K562 (cell line): ENCODE data around the gene HPCAL1. TPM values are rescaled to one million over a fixed set of nuclear protein-coding genes. Genes with fewer than 3 reads are reported as not detected.

Source experiments
- ATAC-seq: fragments of 200-7000 bp; cut with Tn5 transposase; 3 replicates; pipeline ENCODE4 v1.9.1; 2020; ENCODE audit warnings: moderate library complexity
- BruUV-seq: library from RNA; stranded (reverse); fragments of 400-500 nt; replicated peaks from 2 replicates; lab custom pipeline; 2021; lab: Mats Ljungman, UMichigan
- CTCF ChIA-PET: fragments of 300-600 bp; formaldehyde crosslinking; extraction: SDS; loops from one replicate; lab custom pipeline; 2021; ENCODE audit warnings: low intra/inter-chr PET ratio; lab: Yijun Ruan, JAX
- POLR2A ChIA-PET: fragments of 300-600, 350-650 bp; sonication (Branson Sonifier 250); formaldehyde crosslinking; extraction: SDS; loops from one replicate; lab custom pipeline; 2021; ENCODE audit warnings: antibody characterized with exemption, inconsistent platforms; lab: Yijun Ruan, JAX
- DNase-seq, 4 experiments: peaks; one replicate each; pipeline versions ENCODE4 v3.0.0 to v3.0.0-alpha.2; 2011 to 2018; ENCODE audit warnings: low spot score in 3 of 4, mixed read lengths in 3 of 4; ENCODE audit errors: extremely low read depth in 1 of 4
- FAIRE-seq: peaks from 2 replicates; lab custom pipeline; 2011; peaks lifted over from hg19 to GRCh38; lab: Jason Lieb, UNC
- H2AFZ ChIP-seq: 2 replicates; pipeline ENCODE4 v1.6.0; 2011; ENCODE audit warnings: low read depth, low read length, control low read depth, inconsistent platforms
- H3K27ac ChIP-seq: fragments of 200-600 bp; 3 replicates; pipeline ENCODE4 v1.8.0; 2011; ENCODE audit warnings: low read depth, mild to moderate bottlenecking, control low read depth, inconsistent platforms, low read length, moderate library complexity, mixed read lengths; ENCODE audit errors: extremely low read depth
- H3K27me3 ChIP-seq, 2 experiments: fragments of 300-600 bp in 1 of 2; 2 replicates in 1 of 2; 3 replicates in 1 of 2; pipeline versions ENCODE4 v1.6.0 to v1.8.0; 2011; ENCODE audit warnings: inconsistent platforms in 2 of 2, low read length in 2 of 2, mild to moderate bottlenecking in 1 of 2, mixed read lengths in 1 of 2, moderate library complexity in 1 of 2; ENCODE audit not compliant: control insufficient read depth in 2 of 2, insufficient read depth in 2 of 2
- H3K36me3 ChIP-seq: fragments of 300-600 bp; 3 replicates; pipeline ENCODE4 v1.8.0; 2011; ENCODE audit warnings: mild to moderate bottlenecking, low read length, inconsistent platforms; ENCODE audit not compliant: control insufficient read depth, insufficient read depth
- H3K4me1 ChIP-seq, 2 experiments: fragments of 200-600 bp in 1 of 2; replicated peaks in 1 of 2; 2 replicates in 1 of 2; 3 replicates in 1 of 2; pipeline versions ENCODE4 v1.5.1 to v1.8.0; 2011; ENCODE audit warnings: inconsistent platforms in 2 of 2, low read length in 2 of 2, mild to moderate bottlenecking in 1 of 2, mixed read lengths in 1 of 2, moderate library complexity in 1 of 2; ENCODE audit not compliant: control insufficient read depth in 2 of 2, insufficient read depth in 2 of 2
- H3K4me2 ChIP-seq: 2 replicates; pipeline ENCODE4 v1.6.1; 2011; ENCODE audit warnings: low read length, control low read depth, inconsistent platforms, mixed read lengths; ENCODE audit not compliant: insufficient read depth
- H3K4me3 ChIP-seq: fragments of 200-600 bp; sonication (generic), shearing (Covaris generic); 2 replicates; pipeline ENCODE4 v1.5.1; 2016; ENCODE audit warnings: control low read depth, inconsistent platforms
- H3K79me2 ChIP-seq: fragments of 200-600 bp; 3 replicates; pipeline ENCODE4 v1.8.0; 2011; ENCODE audit warnings: low read length, inconsistent platforms; ENCODE audit not compliant: control insufficient read depth, insufficient read depth
- H3K9ac ChIP-seq, 2 experiments: 2 replicates each; pipeline versions ENCODE4 v1.6.0 to v1.6.1; 2011; ENCODE audit warnings: low read depth in 2 of 2, low read length in 2 of 2, control low read depth in 1 of 2, inconsistent platforms in 1 of 2, mild to moderate bottlenecking in 1 of 2, mixed read lengths in 1 of 2; ENCODE audit not compliant: insufficient read depth in 1 of 2
- H3K9me1 ChIP-seq: one replicate; pipeline ENCODE4 v1.6.0; 2011; ENCODE audit warnings: inconsistent platforms, mild to moderate bottlenecking, low read length, moderate library complexity; ENCODE audit not compliant: control insufficient read depth, insufficient read depth
- H3K9me3 ChIP-seq: replicated peaks from 2 replicates; pipeline ENCODE4 v1.5.1; 2011; ENCODE audit warnings: low read depth, low read length, inconsistent platforms; ENCODE audit not compliant: control insufficient read depth, insufficient read depth
- H4K20me1 ChIP-seq: replicated peaks from 2 replicates; pipeline ENCODE4 v1.6.1; 2011; ENCODE audit warnings: low read length, inconsistent platforms, mixed read lengths; ENCODE audit not compliant: control insufficient read depth, insufficient read depth
- CBX2 ChIP-seq: fragments of 200-600 bp; sonication (generic); IDR thresholded peaks from one replicate; pipeline ENCODE4 v1.6.1; 2012; ENCODE audit warnings: mild to moderate bottlenecking, low read length, inconsistent platforms; ENCODE audit not compliant: insufficient read depth, poor library complexity, severe bottlenecking
- ELF2 ChIP-seq: fragments of 250-450 bp; sonication (Bioruptor Pico); IDR thresholded peaks from 2 replicates; pipeline ENCODE4 v1.5.0; 2021; ENCODE audit warnings: mild to moderate bottlenecking
- JUND ChIP-seq, 2 experiments: IDR thresholded peaks; 2 replicates in 1 of 2; 3 replicates in 1 of 2; pipeline ENCODE4 v1.6.1; 2011; ENCODE audit warnings: borderline replicate concordance in 2 of 2, low read depth in 2 of 2, low read length in 2 of 2, improper control_type of control experiment in 1 of 2, missing biosample characterization in 1 of 2, missing genetic modification characterization in 1 of 2, missing genetic modification reagents in 1 of 2
- KDM4B ChIP-seq, 2 experiments: fragments of 450-650 bp in 1 of 2; sonication (generic) in 1 of 2; IDR thresholded peaks; 2 replicates each; pipeline ENCODE4 v1.6.1; 2016 to 2017; ENCODE audit warnings: borderline replicate concordance in 2 of 2, antibody characterized with exemption in 1 of 2, low read depth in 1 of 2, mild to moderate bottlenecking in 1 of 2
- MEF2D ChIP-seq: conservative IDR thresholded peaks from 2 replicates; pipeline ENCODE4 v1.6.1; 2016; ENCODE audit warnings: low read depth, missing genetic modification characterization, missing compliant biosample characterization
- NFE2L1 ChIP-seq: fragments of 450-650 bp; IDR thresholded peaks from 2 replicates; pipeline ENCODE4 v1.6.1; 2016; ENCODE audit warnings: missing genetic modification characterization, low read depth, mild to moderate bottlenecking, missing compliant biosample characterization, moderate library complexity, borderline replicate concordance
- PCBP1 ChIP-seq: fragments of 200-400 bp; formaldehyde crosslinking; IDR thresholded peaks from 2 replicates; pipeline ENCODE4 v1.6.1; 2018; ENCODE audit warnings: mild to moderate bottlenecking, low read depth, low read length; ENCODE audit not compliant: poor library complexity, severe bottlenecking
- U2AF2 ChIP-seq: fragments of 200-400 bp; formaldehyde crosslinking; optimal IDR thresholded peaks from 2 replicates; pipeline ENCODE3; 2017; ENCODE audit warnings: low read depth, mild to moderate bottlenecking, low read length
- ZSCAN32 ChIP-seq: fragments of 450-650 bp; formaldehyde crosslinking; IDR thresholded peaks from 2 replicates; pipeline ENCODE4 v1.4.0; 2020; ENCODE audit warnings: mild to moderate bottlenecking, moderate library complexity
- ZZZ3 ChIP-seq: fragments of 450-650 bp; IDR thresholded peaks from 2 replicates; pipeline ENCODE4 v1.6.1; 2016; ENCODE audit warnings: antibody characterized with exemption, mild to moderate bottlenecking, moderate library complexity
- WGBS: fragments of 100-300 bp; shearing (Covaris generic); methylation state at CpG from one replicate; pipeline ENCODE4 v1.1.6; 2016; ENCODE audit warnings: low coverage, mixed read lengths; ENCODE audit not compliant: insufficient coverage; ENCODE audit errors: missing lambda C conversion rate; 5-methylcytosine and 5-hydroxymethylcytosine counted together
- in situ Hi-C: fragments of 300-500 bp; cut with MboI; formaldehyde crosslinking; loops from 4 replicates; pipeline ENCODE4 v1.15.0; 2018; ENCODE audit warnings: inconsistent platforms, mixed read lengths
- intact Hi-C: fragments of 100-400 bp; cut with micrococcal nuclease; formaldehyde crosslinking; loops from 2 replicates; pipeline ENCODE4 v1.14.2; 2022
- polyA plus RNA-seq, 8 experiments: library from polyadenylated mRNA; depleted of rRNA in 4 of 8; stranded (reverse) in 5 of 8; unstranded in 3 of 8; fragments of >200 nt; fragmentation: Nextera tagmentation in 2 of 8; fragmentation: Illumina TruSeq in 1 of 8; extraction: Ambion mirVana in 2 of 8; extraction: Trizol in 1 of 8; gene quantifications; 2 replicates each; pipeline versions ENCODE4 v1.2.1 to v1.2.3, GENCODE V29; 2011 to 2014; ENCODE audit warnings: inconsistent platforms in 1 of 8, missing spikeins in 1 of 8
- total RNA-seq, 7 experiments: library from RNA; depleted of rRNA in 6 of 7; stranded (reverse); fragments of >200 nt in 6 of 7; fragmentation: Illumina TruSeq in 2 of 7; extraction: Trizol in 2 of 7; gene quantifications; 2 replicates each; pipeline versions ENCODE4 v1.2.1 to v1.2.3, GENCODE V29; 2011 to 2021; ENCODE audit warnings: low replicate concordance in 1 of 7
- TF ChIP-seq, protein P1 (sequence below): fragments of 450-650 bp; IDR thresholded peaks from 2 replicates; pipeline ENCODE4 v1.6.1; 2018; ENCODE audit not compliant: partially characterized antibody

HPCAL1 gene
- total and polyA plus RNA-seq, 9 of the 15 experiments (the other 6 are each of a cell fraction or from before 2014, with no cell fraction given): 2.7 to 65.5 (median 23.9) TPM

GRCh38 chr2:10440736-10441135 lies 138.0 kb downstream of the HPCAL1 start:
- ATAC-seq (no peak), FAIRE-seq (no peak), DNase-seq (no peak)
- no peak overlapping the region for H3K27ac ChIP-seq
- ChIA-PET POLR2A (no interaction called here), CTCF (no interaction called here)
- no peak overlapping the region for H3K9ac ChIP-seq
- no peak overlapping the region for H2AFZ ChIP-seq
- H3K27me3 ChIP-seq: no peaks in the 10 kb centered on the region
- no peaks in the 10 kb centered on the region for H3K9me3 ChIP-seq
- H3K4me2 ChIP-seq: no peak overlapping the region
- intact Hi-C loops (no loop called here), in situ Hi-C loops (no loop called here)
- WGBS: 91% methylated on average over 5 of the region's 6 CpGs
- peaks cover 29% of the 10 kb centered on the region for H3K79me2 ChIP-seq
- TF ChIP-seq ELF2 (CRISPR knock-in tag) (no peak), JUND (IDR thresholded peaks at IDR 0.05; ENCODE audit: borderline replicate concordance, low read depth, low read length) (no peak), JUND (tag; IDR thresholded peaks at IDR 0.05; ENCODE audit: borderline replicate concordance, low read depth, low read length) (no peak), U2AF2 (no peak), KDM4B (IDR thresholded peaks at IDR 0.05; ENCODE audit: borderline replicate concordance in 2 of 2, low read depth in 1 of 2) (no peak), CBX2 (no peak), ZSCAN32 (no peak), MEF2D (tag) (no peak), PCBP1 (no peak), NFE2L1 (no peak), ZZZ3 (no peak)
- TF ChIP-seq, protein P1, sequence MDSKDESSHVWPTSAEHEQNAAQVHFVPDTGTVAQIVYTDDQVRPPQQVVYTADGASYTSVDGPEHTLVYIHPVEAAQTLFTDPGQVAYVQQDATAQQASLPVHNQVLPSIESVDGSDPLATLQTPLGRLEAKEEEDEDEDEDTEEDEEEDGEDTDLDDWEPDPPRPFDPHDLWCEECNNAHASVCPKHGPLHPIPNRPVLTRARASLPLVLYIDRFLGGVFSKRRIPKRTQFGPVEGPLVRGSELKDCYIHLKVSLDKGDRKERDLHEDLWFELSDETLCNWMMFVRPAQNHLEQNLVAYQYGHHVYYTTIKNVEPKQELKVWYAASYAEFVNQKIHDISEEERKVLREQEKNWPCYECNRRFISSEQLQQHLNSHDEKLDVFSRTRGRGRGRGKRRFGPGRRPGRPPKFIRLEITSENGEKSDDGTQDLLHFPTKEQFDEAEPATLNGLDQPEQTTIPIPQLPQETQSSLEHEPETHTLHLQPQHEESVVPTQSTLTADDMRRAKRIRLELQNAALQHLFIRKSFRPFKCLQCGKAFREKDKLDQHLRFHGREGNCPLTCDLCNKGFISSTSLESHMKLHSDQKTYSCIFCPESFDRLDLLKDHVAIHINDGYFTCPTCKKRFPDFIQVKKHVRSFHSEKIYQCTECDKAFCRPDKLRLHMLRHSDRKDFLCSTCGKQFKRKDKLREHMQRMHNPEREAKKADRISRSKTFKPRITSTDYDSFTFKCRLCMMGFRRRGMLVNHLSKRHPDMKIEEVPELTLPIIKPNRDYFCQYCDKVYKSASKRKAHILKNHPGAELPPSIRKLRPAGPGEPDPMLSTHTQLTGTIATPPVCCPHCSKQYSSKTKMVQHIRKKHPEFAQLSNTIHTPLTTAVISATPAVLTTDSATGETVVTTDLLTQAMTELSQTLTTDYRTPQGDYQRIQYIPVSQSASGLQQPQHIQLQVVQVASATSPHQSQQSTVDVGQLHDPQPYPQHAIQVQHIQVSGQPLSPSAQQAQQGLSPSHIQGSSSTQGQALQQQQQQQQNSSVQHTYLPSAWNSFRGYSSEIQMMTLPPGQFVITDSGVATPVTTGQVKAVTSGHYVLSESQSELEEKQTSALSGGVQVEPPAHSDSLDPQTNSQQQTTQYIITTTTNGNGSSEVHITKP: no peak
- H3K9me1 ChIP-seq: no peaks in the 10 kb centered on the region
- H3K36me3 ChIP-seq: peaks cover 69% of the 10 kb centered on the region
- H3K4me3 ChIP-seq: no peak overlapping the region
- BruUV-seq: no TSS peak
- H4K20me1 ChIP-seq: peaks cover 33% of the 10 kb centered on the region
- H3K4me1 ChIP-seq: peaks cover 6 to 14% of the 10 kb centered on the region in 2 experiments; a peak in 4 of 5 replicates
